Measurements from ENCODE around the gene RAD54L.
"Not testable (repeated sequence)": the region's sequence is repeated elsewhere in the genome, so short reads cannot be mapped to it uniquely, and the experiment has no call there.

RAD54L gene
- total RNA-seq, result 0.60 to 2.6 reads per million in 2 experiments

- peak; percentile 95 for DNase-seq (ENCODE audit: low read depth)
These were observed at the start of gene RAD54L for GRCh38 chr1:46247436-46248121. RAD54L (plus strand) TSS chr1:46247763; CDS start chr1:46248406, 643 bp downstream.

- peak; percentile 65 for DNase-seq (ENCODE audit: low read depth)
These were observed 49.4 kb upstream of the RAD54L start, which contains the start of gene POMGNT1 for GRCh38 chr1:46197964-46198811. POMGNT1 (minus strand) TSS chr1:46198434; CDS start chr1:46197821, 613 bp downstream.

- DNase-seq (ENCODE audit: low read depth), result no peak
These were observed 48.3 kb upstream of the RAD54L start for GRCh38 chr1:46199233-46199749.

- DNase-seq (ENCODE audit: low read depth), result no peak
These were observed 43.7 kb upstream of the RAD54L start for GRCh38 chr1:46203738-46204405.

GRCh38 chr1:46204406-46204742, 43.2 kb upstream of the RAD54L start:
- DNase-seq (ENCODE audit: low read depth), result no peak

GRCh38 chr1:46205141-46205540, 42.4 kb upstream of the RAD54L start:
- DNase-seq (ENCODE audit: low read depth), result no peak

GRCh38 chr1:46205791-46206190, 41.8 kb upstream of the RAD54L start:
- DNase-seq (ENCODE audit: low read depth), result no peak

GRCh38 chr1:46206399-46206798, 41.2 kb upstream of the RAD54L start:
- no peak for DNase-seq (ENCODE audit: low read depth)

GRCh38 chr1:46210561-46210960, 37.0 kb upstream of the RAD54L start:
- no peak for DNase-seq (ENCODE audit: low read depth)

GRCh38 chr1:46211051-46211450, 36.5 kb upstream of the RAD54L start:
- no peak for DNase-seq (ENCODE audit: low read depth)

GRCh38 chr1:46215504-46215903, 32.1 kb upstream of the RAD54L start:
- DNase-seq (ENCODE audit: low read depth), result no peak

- no peak for DNase-seq (ENCODE audit: low read depth)
These were observed 29.1 kb upstream of the RAD54L start for GRCh38 chr1:46218443-46218842.

GRCh38 chr1:46219551-46220520, 27.7 kb upstream of the RAD54L start:
- no peak for DNase-seq (ENCODE audit: low read depth)

GRCh38 chr1:46220808-46221207, 26.8 kb upstream of the RAD54L start:
- no peak for DNase-seq (ENCODE audit: low read depth)

GRCh38 chr1:46221749-46222148, 25.8 kb upstream of the RAD54L start:
- no peak for DNase-seq (ENCODE audit: low read depth)

GRCh38 chr1:46223055-46223454, 24.5 kb upstream of the RAD54L start:
- DNase-seq (ENCODE audit: low read depth), result not testable (repeated sequence)

GRCh38 chr1:46223472-46223943, 24.1 kb upstream of the RAD54L start:
- DNase-seq (ENCODE audit: low read depth), result peak; percentile 22

GRCh38 chr1:46224966-46225365, 22.6 kb upstream of the RAD54L start:
- DNase-seq (ENCODE audit: low read depth), result no peak

GRCh38 chr1:46231231-46231630, 16.3 kb upstream of the RAD54L start:
- not testable (repeated sequence) for DNase-seq (ENCODE audit: low read depth)

GRCh38 chr1:46236882-46237281, 10.7 kb upstream of the RAD54L start:
- no peak for DNase-seq (ENCODE audit: low read depth)

- not testable (repeated sequence) for DNase-seq (ENCODE audit: low read depth)
These were observed 8.7 kb upstream of the RAD54L start for GRCh38 chr1:46238865-46239264.

Data from T follicular helper cell (primary cell).